ENCODE results near the gene EDN1. TPM values are rescaled to one million over a fixed set of nuclear protein-coding genes. Genes with fewer than 3 reads are reported as not detected.

Gene EDN1
- total RNA-seq, 6 donors from 2014 or later = 6.5 to 40.6 (median 18.6) TPM

GRCh38 chr6:12262236-12263061 is 27.7 kb upstream of the EDN1 start:
- Histone ChIP-seq H3K4me1 (peaks cover 0 to 3% (median 0%) of the 10 kb centered on the region in 4 donors), H3K9me3 (no peaks in the 10 kb centered on the region), H3K27me3 (no peaks in the 10 kb centered on the region), H3K27ac (no peak overlapping the region), H3K4me3 (no peak overlapping the region), H3K36me3 (no peaks in the 10 kb centered on the region)
- TF ChIP-seq CTCF (IDR thresholded peaks at IDR 0.05) (no peak), POLR2A (IDR thresholded peaks at IDR 0.05) (no peak), EP300 (IDR thresholded peaks at IDR 0.05) (no peak), POLR2AphosphoS5 (IDR thresholded peaks at IDR 0.05) (no peak)
- 77 to 79% methylated on average over 13 of the region's 13 CpGs for WGBS, 2 donors
- DNase-seq (no peak), ATAC-seq (ENCODE audit: low FRiP score in 2 of 2) (no peak)

GRCh38 chr6:12263403-12263802 is 26.8 kb upstream of the EDN1 start:
- 74 to 78% methylated on average over 2 of the region's 2 CpGs for WGBS, 2 donors
- no peak for TF ChIP-seq POLR2A (IDR thresholded peaks at IDR 0.05)
- no peak for TF ChIP-seq EP300 (IDR thresholded peaks at IDR 0.05)
- TF ChIP-seq POLR2AphosphoS5 (IDR thresholded peaks at IDR 0.05) = no peak
- TF ChIP-seq CTCF (IDR thresholded peaks at IDR 0.05) = no peak
- no peak for DNase-seq

GRCh38 chr6:12264671-12265070 is 25.5 kb upstream of the EDN1 start:
- peaks cover 0 to 3% (median 0%) of the 10 kb centered on the region in 4 donors for H3K4me1 ChIP-seq
- no peak overlapping the region for H3K4me3 ChIP-seq
- H3K9me3 ChIP-seq = no peaks in the 10 kb centered on the region
- no peak overlapping the region for H3K27ac ChIP-seq
- TF ChIP-seq POLR2AphosphoS5 (IDR thresholded peaks at IDR 0.05) (no peak), POLR2A (IDR thresholded peaks at IDR 0.05) (no peak), CTCF (IDR thresholded peaks at IDR 0.05) (no peak), EP300 (IDR thresholded peaks at IDR 0.05) (no peak)
- ATAC-seq (ENCODE audit: low FRiP score in 2 of 2) (no peak), DNase-seq (no peak)
- no peaks in the 10 kb centered on the region for H3K27me3 ChIP-seq
- WGBS, 2 donors = 94 to 97% methylated on average over 1 of the region's 1 CpG
- H3K36me3 ChIP-seq = no peaks in the 10 kb centered on the region

More at GRCh38 chr6:12263403-12263802, 26.8 kb upstream of the EDN1 start:
- H3K4me3 ChIP-seq = no peak overlapping the region
- H3K9me3 ChIP-seq = no peaks in the 10 kb centered on the region
- peaks cover 0 to 3% (median 0%) of the 10 kb centered on the region in 4 donors for H3K4me1 ChIP-seq
- no peaks in the 10 kb centered on the region for H3K36me3 ChIP-seq
- H3K27ac ChIP-seq = no peak overlapping the region
- ATAC-seq (ENCODE audit: low FRiP score in 2 of 2) = no peak
- H3K27me3 ChIP-seq = no peaks in the 10 kb centered on the region

GRCh38 chr6:12265296-12265695 is 24.9 kb upstream of the EDN1 start:
- H3K9me3 ChIP-seq = no peaks in the 10 kb centered on the region
- no peaks in the 10 kb centered on the region for H3K27me3 ChIP-seq
- 95 to 100% methylated on average over 1 of the region's 1 CpG for WGBS, 2 donors
- no peak overlapping the region for H3K4me3 ChIP-seq
- no peak overlapping the region for H3K27ac ChIP-seq
- TF ChIP-seq POLR2A (IDR thresholded peaks at IDR 0.05) (no peak), POLR2AphosphoS5 (IDR thresholded peaks at IDR 0.05) (no peak), CTCF (IDR thresholded peaks at IDR 0.05) (no peak), EP300 (IDR thresholded peaks at IDR 0.05) (no peak)
- ATAC-seq (ENCODE audit: low FRiP score in 2 of 2) (no peak), DNase-seq (no peak)
- no peaks in the 10 kb centered on the region for H3K36me3 ChIP-seq
- H3K4me1 ChIP-seq = peaks cover 0 to 3% (median 0%) of the 10 kb centered on the region in 4 donors
